IMR-90 (cell line): Measurements from ENCODE around the gene SLC66A3. TPM values are rescaled to one million over a fixed set of nuclear protein-coding genes. Genes with fewer than 3 reads are reported as not detected.

Experiments
- ATAC-seq: fragments of 200-7000 bp; cut with Tn5 transposase; 2 replicates; pipeline ENCODE4 v1.9.1; 2020; ENCODE audit warnings: low read depth, mild to moderate bottlenecking, moderate library complexity
- BruUV-seq: library from RNA; stranded (reverse); fragments of 400-500 nt; replicated peaks from 2 replicates; lab custom pipeline; 2021; lab: Mats Ljungman, UMichigan
- CTCF ChIA-PET: fragments of 300-600 bp; formaldehyde crosslinking; extraction: SDS; loops from one replicate; lab custom pipeline; 2021; ENCODE audit warnings: antibody characterized with exemption; lab: Yijun Ruan, JAX
- POLR2A ChIA-PET: fragments of 300-600 bp; sonication (Branson Sonifier 250); formaldehyde crosslinking; loops from one replicate; lab custom pipeline; 2022; ENCODE audit warnings: antibody characterized with exemption; ENCODE audit not compliant: unreplicated experiment; lab: Charles Lee
- DNase-seq: peaks from one replicate; pipeline ENCODE4 v3.0.0; 2013
- H2AFZ ChIP-seq: replicated peaks from 2 replicates; pipeline ENCODE3; 2013; ENCODE audit warnings: low read length, mild to moderate bottlenecking; ENCODE audit not compliant: poor library complexity
- H2AK5ac ChIP-seq: 2 replicates; pipeline ENCODE4 v1.6.1; 2013; ENCODE audit warnings: low read depth, low read length, inconsistent platforms
- H2AK9ac ChIP-seq: replicated peaks from 2 replicates; pipeline ENCODE3; 2013; ENCODE audit warnings: mild to moderate bottlenecking, low read depth, low read length, moderate library complexity; ENCODE audit not compliant: poor library complexity
- H2BK120ac ChIP-seq: 2 replicates; pipeline ENCODE4 v1.6.1; 2013; ENCODE audit warnings: low read depth, low read length, inconsistent platforms
- H2BK15ac ChIP-seq: 3 replicates; pipeline ENCODE4 v1.6.1; 2013; ENCODE audit warnings: low read depth, low read length, inconsistent platforms
- H2BK20ac ChIP-seq: 2 replicates; pipeline ENCODE4 v1.6.1; 2013; ENCODE audit warnings: low read depth, mild to moderate bottlenecking, inconsistent platforms, low read length, moderate library complexity
- H2BK5ac ChIP-seq: 2 replicates; pipeline ENCODE4 v1.6.1; 2013; ENCODE audit warnings: mild to moderate bottlenecking, low read depth, low read length, inconsistent platforms; ENCODE audit not compliant: poor library complexity, severe bottlenecking
- H3K14ac ChIP-seq: replicated peaks from 2 replicates; pipeline ENCODE4 v1.6.1; 2013; ENCODE audit warnings: low read depth, low read length, inconsistent platforms
- H3K18ac ChIP-seq: 2 replicates; pipeline ENCODE4 v1.6.1; 2013; ENCODE audit warnings: low read depth, low read length, control low read depth
- H3K23ac ChIP-seq: 2 replicates; pipeline ENCODE4 v1.6.1; 2013; ENCODE audit warnings: low read depth, low read length, inconsistent platforms
- H3K27ac ChIP-seq: 2 replicates; pipeline ENCODE4 v1.5.1; 2013; ENCODE audit warnings: mild to moderate bottlenecking, control low read depth, low read length; ENCODE audit not compliant: insufficient read depth
- H3K27me3 ChIP-seq: 2 replicates; pipeline ENCODE4 v1.6.1; 2013; ENCODE audit warnings: low read length; ENCODE audit not compliant: control insufficient read depth, insufficient read depth
- H3K36me3 ChIP-seq: 2 replicates; pipeline ENCODE4 v1.6.1; 2013; ENCODE audit warnings: low read length, mixed read lengths; ENCODE audit not compliant: control insufficient read depth, insufficient read depth
- H3K4ac ChIP-seq: 2 replicates; pipeline ENCODE4 v1.6.1; 2013; ENCODE audit warnings: low read depth, low read length, inconsistent platforms
- H3K4me1 ChIP-seq: 2 replicates; pipeline ENCODE4 v1.6.1; 2013; ENCODE audit warnings: low read length, mixed read lengths; ENCODE audit not compliant: control insufficient read depth, insufficient read depth
- H3K4me2 ChIP-seq: 2 replicates; pipeline ENCODE4 v1.6.1; 2013; ENCODE audit warnings: low read depth, mild to moderate bottlenecking, control low read depth, low read length, moderate library complexity
- H3K4me3 ChIP-seq: 2 replicates; pipeline ENCODE4 v1.5.1; 2013; ENCODE audit warnings: low read depth, mild to moderate bottlenecking, control low read depth, low read length, moderate library complexity; ENCODE audit not compliant: insufficient read depth
- H3K56ac ChIP-seq: 2 replicates; pipeline ENCODE4 v1.6.1; 2013; ENCODE audit warnings: low read length, inconsistent platforms; ENCODE audit not compliant: insufficient read depth; ENCODE audit errors: extremely low read depth
- H3K79me1 ChIP-seq, 2 experiments: 2 replicates each; pipeline ENCODE4 v1.6.1; 2013; ENCODE audit warnings: low read length in 2 of 2, inconsistent platforms in 1 of 2, low read depth in 1 of 2
- H3K9ac ChIP-seq: 2 replicates; pipeline ENCODE4 v1.6.1; 2013; ENCODE audit warnings: low read depth, low read length, control low read depth
- H3K9me1 ChIP-seq: 2 replicates; pipeline ENCODE4 v1.6.1; 2013; ENCODE audit warnings: low read length, inconsistent platforms; ENCODE audit not compliant: insufficient read depth
- H3K9me3 ChIP-seq: 2 replicates; pipeline ENCODE4 v1.6.1; 2013; ENCODE audit warnings: low read length; ENCODE audit not compliant: control insufficient read depth, insufficient read depth
- H4K20me1 ChIP-seq: 2 replicates; pipeline ENCODE4 v1.6.1; 2013; ENCODE audit warnings: low read length, inconsistent platforms; ENCODE audit not compliant: insufficient read depth
- H4K5ac ChIP-seq: 2 replicates; pipeline ENCODE4 v1.6.1; 2013; ENCODE audit warnings: mild to moderate bottlenecking, low read depth, low read length, control low read depth
- H4K8ac ChIP-seq, 2 experiments: 2 replicates each; pipeline ENCODE4 v1.6.1; 2013; ENCODE audit warnings: low read depth in 2 of 2, low read length in 2 of 2, control low read depth in 1 of 2, inconsistent platforms in 1 of 2
- H4K91ac ChIP-seq: 2 replicates; pipeline ENCODE4 v1.6.1; 2013; ENCODE audit warnings: low read depth, low read length, inconsistent platforms; ENCODE audit not compliant: insufficient read depth
- BHLHE40 ChIP-seq: fragments of 150-350 bp; IDR thresholded peaks from 2 replicates; pipeline ENCODE4 v1.6.1; 2016; ENCODE audit warnings: mild to moderate bottlenecking, low read depth, low read length
- CEBPB ChIP-seq: IDR thresholded peaks from 2 replicates; pipeline ENCODE4 v1.6.1; 2012; ENCODE audit warnings: low read depth, low read length, improper control_type of control experiment
- FOS ChIP-seq: fragments of 150-350 bp; IDR thresholded peaks from 2 replicates; pipeline ENCODE4 v1.6.1; 2016; ENCODE audit warnings: low read depth, low read length
- MAFK ChIP-seq: IDR thresholded peaks from 2 replicates; pipeline ENCODE4 v1.6.1; 2012; ENCODE audit warnings: low read depth, low read length, improper control_type of control experiment
- MAZ ChIP-seq: IDR thresholded peaks from 2 replicates; pipeline ENCODE4 v1.6.1; 2012; ENCODE audit warnings: low read depth, mild to moderate bottlenecking, low read length, improper control_type of control experiment, moderate library complexity, borderline replicate concordance
- NFE2L2 ChIP-seq: fragments of 150-350 bp; IDR thresholded peaks from 2 replicates; pipeline ENCODE4 v1.6.1; 2016; ENCODE audit warnings: low read depth, mild to moderate bottlenecking, low read length
- RCOR1 ChIP-seq: IDR thresholded peaks from 2 replicates; pipeline ENCODE4 v1.6.1; 2012; ENCODE audit warnings: mild to moderate bottlenecking, low read length, improper control_type of control experiment; ENCODE audit not compliant: insufficient replicate concordance
- RFX5 ChIP-seq: IDR thresholded peaks from 2 replicates; pipeline ENCODE4 v1.8.0; 2012; ENCODE audit warnings: low read depth, mild to moderate bottlenecking, low read length, moderate library complexity
- SMC3 ChIP-seq: fragments of 150-350 bp; IDR thresholded peaks from 2 replicates; pipeline ENCODE4 v1.6.1; 2016; ENCODE audit warnings: low read depth, mild to moderate bottlenecking, antibody characterized with exemption, low read length, moderate library complexity
- WGBS, 2 experiments: methylation state at CpG; one replicate each; pipeline versions ENCODE4 v1.1.5 to v1.1.7; 2013; ENCODE audit warnings: missing lambda C conversion rate in 2 of 2; ENCODE audit not compliant: insufficient read length in 1 of 2; ENCODE audit errors: extremely low coverage in 2 of 2; 5-methylcytosine and 5-hydroxymethylcytosine counted together
- dilution Hi-C: fragments of 300-500 bp; cut with HindIII; formaldehyde crosslinking; loops from one replicate; pipeline ENCODE4 v1.14.3; 2018; ENCODE audit warnings: low sequenced_read_pairs; ENCODE audit not compliant: unreplicated experiment
- in situ Hi-C: fragments of 300-500 bp; cut with MboI; formaldehyde crosslinking; loops from 3 replicates; pipeline ENCODE4 v1.14.3; 2019; ENCODE audit warnings: low sequenced_read_pairs, inconsistent platforms, mixed read lengths
- intact Hi-C: fragments of 100-400 bp; cut with micrococcal nuclease; formaldehyde crosslinking; loops from 2 replicates; pipeline ENCODE4 v1.10.0; 2022
- polyA plus RNA-seq, 3 experiments: library from polyadenylated mRNA; depleted of rRNA; stranded (reverse); fragments of >200 nt; gene quantifications; 2 replicates each; pipeline ENCODE4 v1.2.3, GENCODE V29; 2012; ENCODE audit warnings: low replicate concordance in 1 of 3
- total RNA-seq: library from RNA; depleted of rRNA; stranded (reverse); fragments of >200 nt; gene quantifications from 2 replicates; pipeline ENCODE4 v1.2.3, GENCODE V29; 2012
- TF ChIP-seq, protein P1 (sequence below): conservative IDR thresholded peaks from 2 replicates; pipeline ENCODE4 v1.5.1; 2012; ENCODE audit warnings: mild to moderate bottlenecking, low read depth, low read length, improper control_type of control experiment
- TF ChIP-seq, protein P2 (sequence below): fragments of 150-350 bp; IDR thresholded peaks from 2 replicates; pipeline ENCODE4 v1.6.1; 2016; ENCODE audit warnings: low read depth, mild to moderate bottlenecking, low read length, moderate library complexity, borderline replicate concordance
- TF ChIP-seq, protein P3 (sequence below): fragments of 150-350 bp; IDR thresholded peaks from 2 replicates; pipeline ENCODE4 v1.6.1; 2017; ENCODE audit warnings: mild to moderate bottlenecking, antibody characterized with exemption, low read length, low read depth

SLC66A3 gene
- total and polyA plus RNA-seq, 2 of the 4 experiments (the other 2 are of a cell fraction) = 18.1 to 25.2 TPM

DNA sequence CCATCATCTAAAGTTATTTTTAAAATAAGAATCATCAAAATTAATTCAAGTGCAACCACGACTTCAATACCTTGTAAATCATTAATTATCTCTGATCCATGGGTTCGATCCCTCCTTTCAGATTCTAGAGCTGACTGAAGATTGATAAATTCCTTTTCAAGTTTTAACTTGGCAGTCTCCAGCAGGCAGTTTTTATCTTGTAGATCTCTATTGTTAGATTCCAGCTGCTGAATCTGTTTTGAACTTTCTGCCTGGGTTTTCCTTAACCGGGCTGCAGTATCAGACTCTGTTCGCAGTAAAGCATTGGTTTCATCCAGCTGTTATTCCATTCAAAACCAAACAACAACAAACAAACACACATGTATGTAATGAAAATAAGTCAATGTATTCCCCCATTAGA, 59.5 kb downstream of the SLC66A3 start:
- Histone ChIP-seq H3K23ac (no peak overlapping the region), H2AK9ac (no peak overlapping the region), H3K4me3 (no peak overlapping the region), H2BK20ac (no peak overlapping the region), H3K9me3 (no peaks in the 10 kb centered on the region), H2BK15ac (no peak overlapping the region), H4K20me1 (peaks cover 4% of the 10 kb centered on the region), H3K9me1 (no peaks in the 10 kb centered on the region), H3K4me2 (no peak overlapping the region), H3K18ac (no peak overlapping the region), H2BK120ac (no peak overlapping the region), H3K56ac (no peak overlapping the region), H4K5ac (no peak overlapping the region), H2BK5ac (no peak overlapping the region), H3K4ac (no peak overlapping the region), H3K27me3 (no peaks in the 10 kb centered on the region), H2AK5ac (no peak overlapping the region), H3K79me1 (peaks cover 6 to 22% of the 10 kb centered on the region in 2 experiments; a peak in 2 of 4 replicates), H3K9ac (no peak overlapping the region), H3K4me1 (no peaks in the 10 kb centered on the region), H4K91ac (no peak overlapping the region), H3K27ac (no peak overlapping the region), H2AFZ (no peak overlapping the region), H4K8ac (no peak overlapping the region), H3K36me3 (peaks cover 30% of the 10 kb centered on the region), H3K14ac (no peak overlapping the region)
- WGBS, 2 experiments = 33% methylated on average over 1 of the region's 4 CpGs; no CpG with 5 or more reads in 1 of the 2 experiments
- BruUV-seq = no TSS peak
- intact Hi-C loops = no loop called here
- no peak for TF ChIP-seq NFE2L2
- no peak for TF ChIP-seq FOS
- no peak for TF ChIP-seq MAFK
- TF ChIP-seq, protein P1, sequence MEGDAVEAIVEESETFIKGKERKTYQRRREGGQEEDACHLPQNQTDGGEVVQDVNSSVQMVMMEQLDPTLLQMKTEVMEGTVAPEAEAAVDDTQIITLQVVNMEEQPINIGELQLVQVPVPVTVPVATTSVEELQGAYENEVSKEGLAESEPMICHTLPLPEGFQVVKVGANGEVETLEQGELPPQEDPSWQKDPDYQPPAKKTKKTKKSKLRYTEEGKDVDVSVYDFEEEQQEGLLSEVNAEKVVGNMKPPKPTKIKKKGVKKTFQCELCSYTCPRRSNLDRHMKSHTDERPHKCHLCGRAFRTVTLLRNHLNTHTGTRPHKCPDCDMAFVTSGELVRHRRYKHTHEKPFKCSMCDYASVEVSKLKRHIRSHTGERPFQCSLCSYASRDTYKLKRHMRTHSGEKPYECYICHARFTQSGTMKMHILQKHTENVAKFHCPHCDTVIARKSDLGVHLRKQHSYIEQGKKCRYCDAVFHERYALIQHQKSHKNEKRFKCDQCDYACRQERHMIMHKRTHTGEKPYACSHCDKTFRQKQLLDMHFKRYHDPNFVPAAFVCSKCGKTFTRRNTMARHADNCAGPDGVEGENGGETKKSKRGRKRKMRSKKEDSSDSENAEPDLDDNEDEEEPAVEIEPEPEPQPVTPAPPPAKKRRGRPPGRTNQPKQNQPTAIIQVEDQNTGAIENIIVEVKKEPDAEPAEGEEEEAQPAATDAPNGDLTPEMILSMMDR = no peak
- TF ChIP-seq RCOR1 = no peak
- no peak for TF ChIP-seq SMC3
- TF ChIP-seq, protein P2, sequence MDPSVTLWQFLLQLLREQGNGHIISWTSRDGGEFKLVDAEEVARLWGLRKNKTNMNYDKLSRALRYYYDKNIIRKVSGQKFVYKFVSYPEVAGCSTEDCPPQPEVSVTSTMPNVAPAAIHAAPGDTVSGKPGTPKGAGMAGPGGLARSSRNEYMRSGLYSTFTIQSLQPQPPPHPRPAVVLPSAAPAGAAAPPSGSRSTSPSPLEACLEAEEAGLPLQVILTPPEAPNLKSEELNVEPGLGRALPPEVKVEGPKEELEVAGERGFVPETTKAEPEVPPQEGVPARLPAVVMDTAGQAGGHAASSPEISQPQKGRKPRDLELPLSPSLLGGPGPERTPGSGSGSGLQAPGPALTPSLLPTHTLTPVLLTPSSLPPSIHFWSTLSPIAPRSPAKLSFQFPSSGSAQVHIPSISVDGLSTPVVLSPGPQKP = no peak
- TF ChIP-seq MAZ = no peak
- TF ChIP-seq, protein P3, sequence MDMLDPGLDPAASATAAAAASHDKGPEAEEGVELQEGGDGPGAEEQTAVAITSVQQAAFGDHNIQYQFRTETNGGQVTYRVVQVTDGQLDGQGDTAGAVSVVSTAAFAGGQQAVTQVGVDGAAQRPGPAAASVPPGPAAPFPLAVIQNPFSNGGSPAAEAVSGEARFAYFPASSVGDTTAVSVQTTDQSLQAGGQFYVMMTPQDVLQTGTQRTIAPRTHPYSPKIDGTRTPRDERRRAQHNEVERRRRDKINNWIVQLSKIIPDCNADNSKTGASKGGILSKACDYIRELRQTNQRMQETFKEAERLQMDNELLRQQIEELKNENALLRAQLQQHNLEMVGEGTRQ = no peak
- no peak for TF ChIP-seq RFX5
- TF ChIP-seq CEBPB = no peak
- no peak for TF ChIP-seq BHLHE40
- POLR2A ChIA-PET = no interaction called here
- DNase-seq (no peak), ATAC-seq (no peak)
- in situ Hi-C loops = no loop called here
- dilution Hi-C loops = no loop called here
- CTCF ChIA-PET = no interaction called here
